Breast epithelium (tissue), 4 donors: ENCODE results near the gene NEK8. TPM values are rescaled to one million over a fixed set of nuclear protein-coding genes. Genes with fewer than 3 reads are reported as not detected.

Experiments
- DNase-seq, 2 donors: peaks; one replicate each; pipeline ENCODE4 v3.0.0-alpha.2; 2019; ENCODE audit warnings: low spot score in 2 of 2
- H3K27ac ChIP-seq, 2 donors: fragments of 200-600 bp; sonication (generic) in 1 of 2; one replicate each; pipeline ENCODE4 v1.5.1; 2016 to 2019; ENCODE audit warnings: mild to moderate bottlenecking in 1 of 2
- H3K27me3 ChIP-seq, 2 donors: fragments of 200-600 bp; sonication (generic) in 1 of 2; one replicate each; pipeline versions ENCODE4 v1.5.1 to v1.6.0; 2017 to 2019; ENCODE audit warnings: control low read depth in 1 of 2, mild to moderate bottlenecking in 1 of 2
- H3K36me3 ChIP-seq: fragments of 200-600 bp; one replicate; pipeline ENCODE4 v1.5.1; 2019
- H3K4me1 ChIP-seq, 2 donors: fragments of 200-600 bp; sonication (generic); one replicate each; pipeline ENCODE4 v1.5.1; 2016 to 2019; ENCODE audit warnings: control low read depth in 1 of 2
- H3K4me3 ChIP-seq, 3 donors: fragments of 200-600 bp; sonication (generic); 1 replicate in 2 of 3; 2 replicates in 1 of 3; pipeline ENCODE4 v1.5.1; 2016 to 2019; ENCODE audit warnings: mild to moderate bottlenecking in 3 of 3, moderate library complexity in 2 of 3
- H3K9me3 ChIP-seq, 2 donors: fragments of 200-600 bp; sonication (generic) in 1 of 2; one replicate each; pipeline ENCODE4 v1.5.1; 2016 to 2019; ENCODE audit warnings: control low read depth in 1 of 2
- CTCF ChIP-seq, 3 donors: fragments of 450-650 bp; IDR thresholded peaks; one replicate each; pipeline ENCODE4 v1.5.1; 2016 to 2017; ENCODE audit warnings: antibody characterized with exemption in 3 of 3, mild to moderate bottlenecking in 3 of 3, moderate library complexity in 3 of 3
- POLR2A ChIP-seq: fragments of 450-650 bp; IDR thresholded peaks from one replicate; pipeline ENCODE4 v1.6.1; 2016; ENCODE audit warnings: antibody characterized with exemption, mild to moderate bottlenecking, moderate library complexity
- POLR2AphosphoS5 ChIP-seq, 3 donors: sonication (generic); formaldehyde crosslinking; IDR thresholded peaks; one replicate each; pipeline ENCODE4 v1.6.1; 2017; ENCODE audit warnings: antibody characterized with exemption in 3 of 3
- intact Hi-C: fragments of 100-400 bp; cut with DNase I; formaldehyde crosslinking; loops from one replicate; pipeline ENCODE4 v1.15.1; 2023; ENCODE audit warnings: low total_unique reads
- total RNA-seq, 3 donors: library from RNA; depleted of rRNA; stranded (reverse); fragments of >200 nt; gene quantifications; one replicate each; pipeline ENCODE4 v1.1.0, GENCODE V29; 2016

The NEK8 gene
- total RNA-seq, 3 donors from 2014 or later, result 2.9 to 5.3 (median 2.9) TPM

- TF ChIP-seq CTCF (IDR thresholded peaks at IDR 0.05), result no peak
- TF ChIP-seq POLR2AphosphoS5 (IDR thresholded peaks at IDR 0.05), result no peak
- no peak for TF ChIP-seq POLR2A
- intact Hi-C loops, result no loop called here
- peaks cover 6% of the 10 kb centered on the region for H3K36me3 ChIP-seq
- no peaks in the 10 kb centered on the region for H3K27me3 ChIP-seq
- H3K27ac ChIP-seq, result no peak overlapping the region
- H3K4me3 ChIP-seq, result no peak overlapping the region
- DNase-seq, result no peak
- no peaks in the 10 kb centered on the region for H3K9me3 ChIP-seq
- H3K4me1 ChIP-seq, result no peaks in the 10 kb centered on the region
Measured at GRCh38 chr17:28704219-28704858, 24.2 kb upstream of the NEK8 start.

- H3K4me3 ChIP-seq, result no peak overlapping the region
- TF ChIP-seq POLR2A, result no peak
- no peak for TF ChIP-seq POLR2AphosphoS5 (IDR thresholded peaks at IDR 0.05)
- no peak for TF ChIP-seq CTCF (IDR thresholded peaks at IDR 0.05)
- no peaks in the 10 kb centered on the region for H3K9me3 ChIP-seq
- DNase-seq, result no peak
- H3K27me3 ChIP-seq, result no peaks in the 10 kb centered on the region
- H3K27ac ChIP-seq, result no peak overlapping the region
- H3K4me1 ChIP-seq, result no peaks in the 10 kb centered on the region
- peaks cover 6% of the 10 kb centered on the region for H3K36me3 ChIP-seq
- intact Hi-C loops, result no loop called here
Measured at GRCh38 chr17:28705074-28705659, 23.4 kb upstream of the NEK8 start.

GRCh38 chr17:28705728-28706334 lies 22.8 kb upstream of the NEK8 start:
- Histone ChIP-seq H3K9me3 (no peaks in the 10 kb centered on the region), H3K27ac (no peak overlapping the region), H3K4me1 (no peaks in the 10 kb centered on the region), H3K36me3 (peaks cover 6% of the 10 kb centered on the region), H3K4me3 (no peak overlapping the region), H3K27me3 (no peaks in the 10 kb centered on the region)
- no peak for DNase-seq
- intact Hi-C loops, result no loop called here
- TF ChIP-seq POLR2AphosphoS5 (IDR thresholded peaks at IDR 0.05) (no peak), CTCF (IDR thresholded peaks at IDR 0.05) (no peak), POLR2A (no peak)

- no peaks in the 10 kb centered on the region for H3K9me3 ChIP-seq
- intact Hi-C loops, result no loop called here
- no peak for TF ChIP-seq CTCF (IDR thresholded peaks at IDR 0.05)
Measured at GRCh38 chr17:28706471-28707338, 21.9 kb upstream of the NEK8 start.

More at GRCh38 chr17:28706471-28707338, 21.9 kb upstream of the NEK8 start:
- H3K36me3 ChIP-seq, result peaks cover 6% of the 10 kb centered on the region
- no peaks in the 10 kb centered on the region for H3K27me3 ChIP-seq
- no peaks in the 10 kb centered on the region for H3K4me1 ChIP-seq
- no peak overlapping the region for H3K27ac ChIP-seq
- DNase-seq, result no peak
- H3K4me3 ChIP-seq, result no peak overlapping the region
